NCI-H526 treated with DMSO at 0.1 percent for 48 hours (cell line): ENCODE data around the gene PRPF40B.

Source experiments
- DNase-seq: peaks from one replicate; lab custom pipeline; 2025; lab: John Stamatoyannopoulos, UW

Gene PRPF40B

DNA sequence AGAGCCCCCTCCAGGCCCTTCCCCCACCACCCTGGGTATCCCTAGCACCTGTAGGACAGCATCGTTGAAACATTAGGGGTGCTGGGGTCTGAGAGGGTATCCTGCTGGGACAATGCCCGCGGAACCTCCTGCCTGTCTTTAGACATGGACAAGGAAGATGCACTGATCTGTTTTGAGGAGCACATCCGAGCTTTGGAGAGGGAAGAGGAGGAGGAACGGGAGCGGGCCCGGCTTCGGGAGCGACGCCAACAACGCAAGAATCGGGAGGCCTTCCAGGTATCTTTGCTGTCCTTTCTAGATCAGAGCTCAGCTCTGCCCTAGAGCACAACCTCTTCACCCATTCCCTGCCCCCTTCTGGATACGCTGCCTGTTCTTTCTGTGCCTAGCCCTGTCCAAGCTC lies 13.2 kb downstream of the PRPF40B start:
- no peak for DNase-seq

DNA sequence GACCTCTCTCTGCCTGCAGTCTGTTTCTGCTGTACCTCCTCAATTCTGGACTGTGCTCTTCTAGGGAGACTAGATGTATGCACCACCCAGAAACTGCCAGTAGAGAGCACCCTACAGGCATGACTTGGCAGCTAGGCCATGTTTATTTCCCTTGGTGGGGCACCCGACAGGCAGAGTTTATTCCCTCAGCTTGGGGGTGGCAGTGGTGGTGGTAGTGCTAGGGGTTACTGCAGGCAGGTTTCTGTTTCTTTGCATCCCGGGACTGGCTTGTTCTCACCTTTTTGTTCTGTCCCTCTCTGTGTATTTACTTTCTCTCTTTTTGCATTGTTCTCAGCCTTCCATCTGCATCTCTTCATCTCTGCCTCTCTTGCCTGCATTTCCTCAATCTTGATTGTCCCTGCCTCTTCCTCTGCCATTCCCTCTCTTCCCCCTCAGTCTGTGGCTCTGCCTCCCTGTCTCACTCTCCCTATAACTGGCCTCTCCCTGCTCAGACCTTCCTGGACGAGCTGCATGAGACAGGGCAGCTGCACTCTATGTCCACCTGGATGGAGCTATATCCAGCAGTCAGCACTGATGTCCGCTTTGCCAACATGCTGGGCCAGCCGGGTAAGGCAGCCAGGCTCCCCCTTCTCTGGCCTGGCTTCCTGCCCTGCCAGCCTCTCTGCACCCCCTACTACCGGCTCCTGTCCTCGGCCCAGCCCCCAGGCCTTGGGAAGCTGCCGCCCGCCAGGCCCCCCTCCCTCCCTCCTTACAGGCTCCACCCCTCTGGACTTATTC lies 13.8 kb downstream of the PRPF40B start:
- peak; percentile 13 for DNase-seq

DNA sequence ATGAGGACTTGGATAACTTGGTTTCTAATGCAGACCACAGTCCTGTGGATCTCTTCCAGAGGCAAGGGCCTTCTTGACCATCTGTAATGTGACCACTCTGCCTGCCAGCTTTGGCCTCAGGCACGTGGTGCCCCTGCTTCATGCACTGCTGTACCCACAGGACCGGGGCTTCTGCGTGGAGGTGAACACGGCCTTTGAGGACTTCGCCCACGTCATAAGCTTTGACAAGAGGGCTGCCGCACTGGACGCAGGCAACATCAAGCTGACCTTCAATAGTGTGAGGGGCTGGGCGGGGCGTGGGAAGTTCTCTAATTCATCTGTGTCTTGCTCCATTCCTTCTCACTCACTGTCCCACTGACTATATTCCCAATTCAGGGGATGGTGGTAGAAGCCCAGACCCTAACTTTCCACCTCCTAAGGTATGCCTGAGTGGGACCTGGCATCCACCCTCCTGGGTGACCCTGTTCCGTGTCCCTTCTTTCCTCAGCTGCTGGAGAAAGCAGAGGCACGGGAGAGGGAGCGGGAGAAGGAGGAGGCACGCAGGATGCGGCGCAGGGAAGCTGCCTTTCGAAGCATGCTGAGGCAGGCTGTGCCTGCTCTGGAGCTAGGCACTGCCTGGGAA lies 18.5 kb downstream of the PRPF40B start:
- DNase-seq = no peak

DNA sequence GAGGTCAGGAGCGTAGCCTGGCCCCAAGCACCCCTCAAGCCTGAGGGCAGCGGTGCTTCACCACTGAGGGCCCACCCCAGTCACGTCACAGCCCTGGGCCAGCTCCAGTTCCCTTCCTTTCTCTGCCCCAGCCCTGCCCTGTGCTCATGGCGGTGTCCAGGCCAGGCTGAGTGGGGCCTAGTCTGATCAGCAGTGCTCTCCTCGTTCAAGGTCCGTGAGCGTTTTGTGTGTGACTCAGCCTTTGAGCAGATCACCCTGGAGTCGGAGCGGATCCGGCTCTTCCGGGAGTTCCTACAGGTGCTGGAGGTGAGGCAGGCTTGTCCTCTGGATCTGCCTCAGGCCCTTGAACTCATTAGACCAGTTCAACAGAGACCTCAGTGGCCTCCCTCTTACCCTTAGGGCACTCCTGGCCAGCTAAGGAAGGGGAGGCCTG lies 19.0 kb downstream of the PRPF40B start:
- DNase-seq = no peak

DNA sequence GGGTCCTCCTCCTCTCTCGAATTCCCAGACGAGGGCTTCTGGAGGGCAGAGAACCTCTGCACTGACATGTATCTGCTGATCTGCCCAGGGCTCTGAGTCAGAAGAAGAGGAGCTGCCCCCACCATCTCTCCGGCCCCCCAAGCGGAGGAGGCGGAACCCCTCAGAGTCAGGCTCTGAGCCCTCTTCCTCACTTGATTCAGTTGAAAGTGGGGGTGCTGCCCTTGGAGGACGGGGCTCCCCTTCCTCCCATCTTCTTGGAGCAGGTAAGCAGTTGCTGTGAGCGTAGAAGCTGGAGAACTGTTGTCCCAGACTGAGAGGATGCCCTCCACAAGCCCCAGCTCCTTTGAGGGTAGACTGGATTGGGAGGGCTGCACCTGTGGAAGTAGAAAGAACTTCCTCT lies 19.8 kb downstream of the PRPF40B start:
- no peak for DNase-seq

DNA sequence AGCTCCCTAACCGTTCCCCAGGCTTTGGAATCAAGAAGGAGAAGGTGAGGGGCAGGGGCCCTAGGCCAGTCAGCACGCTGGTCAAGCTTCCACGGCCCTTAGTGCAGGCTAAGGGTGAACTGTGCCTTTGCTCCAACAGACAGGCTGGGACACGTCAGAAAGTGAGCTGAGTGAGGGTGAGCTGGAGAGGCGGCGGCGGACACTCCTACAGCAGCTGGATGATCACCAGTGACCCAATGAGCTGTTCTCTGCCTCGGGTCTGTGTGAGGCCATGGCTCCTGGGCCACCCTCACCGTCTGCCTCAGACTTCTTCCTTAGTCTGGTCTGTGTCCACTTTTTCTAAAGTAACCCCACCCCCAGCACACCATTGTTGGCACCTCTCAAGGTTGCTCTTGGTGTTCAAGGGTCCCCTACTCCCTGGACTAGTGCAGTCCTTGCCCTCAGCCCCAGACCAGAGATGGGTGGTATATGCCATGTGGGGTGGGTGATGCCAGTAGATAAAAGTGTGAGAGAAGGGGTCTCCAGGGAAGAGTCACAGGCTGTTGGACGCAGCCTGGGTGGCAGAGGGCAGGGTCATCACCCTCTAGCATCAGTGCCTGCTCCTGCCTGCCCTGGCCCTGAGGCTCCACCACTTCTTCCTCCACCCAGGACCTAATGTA lies 20.7 kb downstream of the PRPF40B start:
- DNase-seq = no peak

DNA sequence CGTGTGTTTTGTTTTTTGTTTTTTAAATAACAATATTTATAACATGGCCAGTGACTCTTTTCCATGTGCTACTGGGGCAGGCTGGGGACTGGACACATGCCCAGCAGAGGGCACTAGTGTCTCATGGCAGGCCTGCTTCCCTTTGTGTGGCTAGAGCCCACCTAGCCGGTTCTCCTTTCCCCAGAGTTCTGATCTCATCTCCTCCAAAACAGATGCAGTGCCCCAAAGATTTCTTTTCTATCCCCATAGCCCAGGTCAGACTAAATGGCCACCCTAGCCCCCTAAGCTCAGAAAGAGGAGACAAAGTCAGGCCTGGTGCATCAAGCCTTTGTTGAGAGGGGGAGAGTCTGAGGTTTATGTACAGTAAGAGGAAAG lies 21.2 kb downstream of the PRPF40B start:
- peak; percentile 15 for DNase-seq

DNA sequence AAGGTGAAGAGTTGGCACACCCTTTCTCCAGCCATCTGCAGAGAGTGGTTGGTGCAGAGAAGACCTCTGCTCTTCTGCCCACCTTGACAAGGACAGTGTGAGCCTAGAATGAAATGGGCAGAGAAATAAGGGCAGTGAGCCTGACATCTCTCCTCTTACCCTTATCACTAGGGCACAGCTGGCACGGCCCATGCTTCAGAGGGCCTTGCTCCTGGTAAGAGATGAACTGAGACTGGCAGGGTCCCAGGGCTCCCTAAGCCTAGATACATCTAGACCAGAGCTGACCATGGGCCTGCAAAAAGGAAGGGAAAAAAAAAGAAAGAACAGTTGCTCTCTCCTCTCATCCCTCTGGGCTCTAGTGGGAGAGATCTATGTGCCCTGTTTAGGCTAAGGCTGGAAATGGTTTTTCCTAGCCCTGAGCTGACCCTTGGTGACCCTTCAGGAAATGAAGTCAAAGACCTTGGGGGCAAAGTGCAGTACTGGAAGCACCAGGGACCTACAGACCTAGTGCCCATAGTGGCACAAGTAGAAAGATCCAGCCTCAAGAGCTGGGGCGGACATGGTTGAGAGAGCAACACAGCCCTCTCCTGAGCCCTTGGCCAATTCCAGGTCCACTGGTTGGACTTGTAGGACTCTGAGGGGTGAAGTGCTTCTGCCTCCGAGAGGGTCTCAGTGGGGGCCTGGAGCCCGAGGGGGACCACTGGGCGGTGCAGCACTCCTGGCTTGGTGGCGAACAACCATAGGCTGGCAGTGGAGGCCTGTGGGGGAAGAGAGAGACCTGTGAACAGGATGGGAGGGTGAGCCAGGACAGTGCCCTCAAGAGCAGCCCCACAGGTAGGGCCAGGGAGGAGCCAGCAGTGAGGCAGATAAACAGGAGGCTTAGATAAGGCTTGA lies 22.0 kb downstream of the PRPF40B start:
- DNase-seq = no peak

DNA sequence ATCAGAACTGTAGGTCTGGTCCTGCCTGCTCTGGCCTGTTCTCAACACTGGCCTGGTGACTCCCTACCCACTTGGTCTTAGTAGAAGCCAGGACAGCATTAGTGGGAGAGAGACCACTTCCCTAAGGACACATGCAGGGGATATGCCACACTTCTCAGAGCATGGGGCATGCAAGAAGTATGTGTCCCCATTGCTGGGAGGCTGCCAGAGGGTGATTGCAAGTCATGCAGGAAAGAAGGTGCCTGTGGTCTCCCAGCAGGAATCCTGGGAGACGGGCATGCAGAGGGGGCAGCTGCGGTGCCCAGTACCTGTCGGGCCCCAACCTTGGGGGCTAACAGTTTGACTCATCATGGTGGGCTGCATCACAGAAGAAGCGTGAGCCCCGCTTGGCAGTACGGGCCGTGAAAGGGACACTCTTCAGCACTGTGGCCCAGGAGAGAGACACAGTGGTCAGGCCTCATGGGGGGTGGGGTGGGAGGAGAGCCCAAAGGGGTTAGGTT lies 23.0 kb downstream of the PRPF40B start:
- no peak for DNase-seq

DNA sequence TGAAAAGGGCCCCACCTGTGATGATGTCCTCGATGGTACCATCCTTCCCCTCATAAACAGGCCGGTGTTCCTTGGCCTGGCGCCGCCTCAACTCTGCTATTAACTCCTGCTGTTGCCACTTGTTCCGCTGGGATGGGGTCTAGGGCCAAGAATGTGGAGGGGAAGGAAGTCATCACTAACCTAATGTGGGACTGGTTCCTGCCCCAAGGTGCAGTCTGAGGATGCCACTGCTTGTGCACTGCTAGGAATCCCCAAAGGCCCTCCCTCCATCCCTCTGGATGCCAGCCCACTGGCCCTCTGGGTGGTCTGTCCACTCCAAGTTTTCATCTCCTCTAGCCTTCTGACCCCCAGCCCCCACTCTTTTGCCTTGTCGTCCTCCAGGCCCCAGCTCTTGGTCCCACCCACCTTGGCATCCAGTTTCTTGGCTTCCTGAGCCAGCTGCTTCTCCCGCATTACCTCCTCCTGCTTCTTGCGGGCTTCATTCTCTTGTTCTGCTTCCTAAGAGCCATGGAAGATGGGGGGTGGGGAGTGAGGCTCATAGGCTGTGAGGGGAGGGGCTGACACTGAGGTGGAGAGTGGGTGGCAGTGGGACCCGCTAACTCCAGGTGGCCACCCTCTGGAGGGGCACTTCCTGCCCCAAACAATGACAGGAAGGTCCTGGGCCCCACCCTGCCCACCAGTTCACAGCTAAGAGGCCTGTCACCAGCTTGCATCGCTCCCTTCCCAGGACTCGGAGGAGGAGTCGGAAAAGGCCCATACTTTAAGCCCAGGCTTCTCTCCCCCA lies 23.7 kb downstream of the PRPF40B start:
- no peak for DNase-seq

DNA sequence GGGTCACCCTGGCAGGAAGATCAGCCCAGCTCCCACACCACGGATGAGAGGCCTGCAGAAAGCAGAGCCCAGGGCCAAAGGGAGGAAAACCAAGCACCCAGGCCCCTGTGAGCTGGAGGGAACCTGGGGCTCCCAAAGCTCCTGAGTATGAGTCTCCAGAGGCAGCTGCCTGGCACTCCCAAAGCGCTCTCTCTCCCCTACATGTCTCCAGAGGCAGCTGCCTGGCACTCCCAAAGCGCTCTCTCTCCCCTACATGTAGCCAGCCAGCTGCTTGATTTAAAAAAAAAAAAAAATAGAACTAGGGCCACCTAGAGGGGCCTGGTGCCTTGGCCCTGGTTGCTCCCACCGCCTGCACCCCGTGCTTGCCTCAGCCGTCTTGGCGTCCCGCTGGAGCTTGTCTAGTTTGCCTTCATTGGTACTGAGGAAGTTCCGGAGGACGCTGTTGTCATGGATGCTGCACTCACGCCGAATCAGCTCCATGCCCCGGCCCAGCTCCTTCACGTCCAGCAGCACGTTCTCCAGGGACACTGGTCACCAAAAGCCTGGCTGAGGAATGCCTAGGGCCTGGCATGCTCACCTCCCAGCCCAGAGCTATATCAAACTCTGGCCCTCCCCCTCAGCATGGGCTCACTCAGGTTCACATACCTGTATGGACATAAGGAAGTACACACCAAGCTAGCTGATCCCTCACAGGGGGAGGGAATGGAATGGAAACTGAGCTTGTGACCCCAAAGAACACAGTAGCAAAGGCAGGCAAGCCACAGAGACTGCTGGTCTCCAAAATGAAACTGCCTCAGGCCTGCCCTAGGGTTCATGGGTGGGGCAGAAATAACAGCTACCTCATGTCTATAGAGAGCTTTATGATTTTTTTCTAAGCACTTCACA lies 24.7 kb downstream of the PRPF40B start:
- DNase-seq = no peak

DNA sequence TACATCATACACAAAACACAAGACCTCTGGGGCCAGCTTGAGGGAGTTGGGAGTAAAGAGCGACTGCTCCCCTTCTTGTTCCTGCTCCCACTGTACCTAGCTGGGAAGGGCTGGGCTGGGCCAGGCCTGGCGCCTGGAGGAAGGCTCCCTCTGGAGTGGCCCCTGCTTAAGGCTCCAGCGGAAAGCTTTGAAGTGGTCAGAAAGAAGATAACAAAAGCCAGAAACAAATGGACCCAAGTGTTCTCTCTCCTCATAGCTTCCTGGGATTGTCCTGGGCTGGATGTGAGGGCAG lies 25.3 kb downstream of the PRPF40B start:
- DNase-seq = no peak

DNA sequence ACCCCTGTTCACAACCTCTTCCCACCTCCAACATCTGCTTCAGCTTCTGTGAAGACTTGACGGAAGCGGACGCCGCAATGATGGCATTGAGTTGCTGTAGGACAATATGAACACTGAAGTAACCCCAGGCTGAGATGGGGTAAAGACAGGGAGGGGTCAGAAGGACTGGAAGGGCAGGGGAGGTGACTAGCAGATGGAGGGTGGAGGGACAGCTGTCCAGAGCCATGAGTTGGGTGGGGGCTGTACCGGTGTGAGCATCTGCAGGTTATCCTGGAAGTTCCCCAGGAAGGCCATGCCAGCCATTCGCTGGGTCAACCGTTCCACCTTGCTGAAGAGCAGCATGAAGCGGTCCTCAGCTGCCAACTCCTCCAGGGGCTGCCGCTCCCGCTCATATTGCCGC lies 26.1 kb downstream of the PRPF40B start:
- DNase-seq = no peak

DNA sequence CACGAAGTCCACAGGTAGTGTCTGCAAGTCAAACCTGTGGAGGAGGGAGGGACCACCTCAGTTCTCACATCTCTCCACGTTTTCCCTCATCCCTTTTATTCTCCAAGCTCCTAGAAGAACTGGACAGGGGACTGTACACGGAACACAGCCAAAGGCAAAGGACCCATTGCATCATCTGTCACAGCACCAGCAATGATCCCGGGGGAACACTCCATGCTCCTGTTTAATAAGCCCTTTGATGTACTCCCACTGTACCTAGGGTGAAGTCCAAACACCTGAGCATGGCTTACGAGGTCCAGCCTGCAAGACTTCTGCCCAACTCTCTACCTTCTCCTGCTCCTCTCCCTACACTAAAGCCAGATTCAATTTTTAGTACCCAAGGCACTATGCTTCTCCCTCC lies 26.5 kb downstream of the PRPF40B start:
- DNase-seq = no peak

DNA sequence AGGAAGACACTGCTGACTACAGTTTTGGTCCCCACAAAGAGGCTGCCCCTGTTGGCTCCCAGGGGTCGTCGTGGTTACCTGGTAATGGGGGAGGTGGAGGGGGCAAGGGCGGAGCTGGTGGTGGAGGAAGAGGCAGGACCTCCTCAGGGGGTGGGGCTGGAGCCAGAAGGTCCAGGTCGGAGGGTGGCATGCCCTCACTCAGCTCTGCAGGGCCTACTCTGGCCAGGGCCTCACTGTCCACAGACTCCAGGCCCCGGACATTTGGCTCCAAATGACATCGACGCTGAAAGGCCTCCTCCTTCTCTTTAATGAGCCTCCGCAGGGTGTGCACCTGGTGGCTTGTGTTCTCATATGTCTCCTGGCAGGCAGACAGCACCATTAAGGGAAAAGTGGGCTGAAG lies 28.5 kb downstream of the PRPF40B start:
- no peak for DNase-seq

DNA sequence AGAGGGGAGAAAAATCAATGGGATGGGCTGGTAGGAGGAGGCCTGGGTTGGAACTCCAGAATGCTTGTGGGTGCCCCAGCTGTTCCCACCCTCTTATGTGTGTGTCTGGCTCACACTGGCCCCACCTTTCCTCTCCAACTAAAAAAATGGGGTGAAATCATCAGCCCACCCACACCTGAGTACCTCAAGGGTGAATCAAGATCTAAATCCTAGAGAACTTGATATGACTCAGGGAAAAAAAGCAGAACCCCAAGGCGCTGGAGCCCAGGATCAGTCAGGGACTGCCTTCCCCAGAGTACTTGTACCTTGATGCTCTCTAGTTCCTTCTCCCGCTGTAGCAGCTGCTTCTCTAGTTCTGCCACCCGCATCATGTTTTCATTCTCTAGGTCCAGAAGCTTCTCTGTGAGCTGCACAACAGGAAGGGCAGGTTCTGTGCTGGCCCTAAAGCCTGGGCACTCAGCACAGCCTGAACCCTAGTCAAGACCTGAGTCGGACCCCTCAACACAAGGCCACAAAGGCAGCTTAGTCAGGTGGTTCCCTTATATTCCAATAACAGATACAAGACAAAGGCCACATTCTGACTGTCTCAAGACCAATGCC lies 29.7 kb downstream of the PRPF40B start:
- no peak for DNase-seq

DNA sequence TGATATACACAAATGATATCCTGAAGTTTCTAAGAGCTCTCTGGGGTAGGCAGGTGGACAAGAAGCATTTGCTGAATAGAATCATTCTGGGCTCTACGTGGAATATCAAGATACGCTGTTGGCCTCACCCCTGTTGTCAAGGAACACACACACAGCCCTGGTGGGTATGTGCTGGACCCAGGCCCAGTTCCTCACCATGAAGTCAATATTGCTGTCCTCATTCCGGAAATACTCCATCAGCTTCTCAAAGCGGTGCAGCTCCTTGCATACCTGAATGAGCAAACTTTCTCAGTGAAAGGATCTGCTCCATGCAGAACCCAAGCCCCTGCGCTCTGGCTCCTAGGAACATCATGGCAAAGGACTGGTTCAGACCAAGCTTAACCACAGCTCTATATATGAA lies 31.4 kb downstream of the PRPF40B start:
- DNase-seq = no peak

DNA sequence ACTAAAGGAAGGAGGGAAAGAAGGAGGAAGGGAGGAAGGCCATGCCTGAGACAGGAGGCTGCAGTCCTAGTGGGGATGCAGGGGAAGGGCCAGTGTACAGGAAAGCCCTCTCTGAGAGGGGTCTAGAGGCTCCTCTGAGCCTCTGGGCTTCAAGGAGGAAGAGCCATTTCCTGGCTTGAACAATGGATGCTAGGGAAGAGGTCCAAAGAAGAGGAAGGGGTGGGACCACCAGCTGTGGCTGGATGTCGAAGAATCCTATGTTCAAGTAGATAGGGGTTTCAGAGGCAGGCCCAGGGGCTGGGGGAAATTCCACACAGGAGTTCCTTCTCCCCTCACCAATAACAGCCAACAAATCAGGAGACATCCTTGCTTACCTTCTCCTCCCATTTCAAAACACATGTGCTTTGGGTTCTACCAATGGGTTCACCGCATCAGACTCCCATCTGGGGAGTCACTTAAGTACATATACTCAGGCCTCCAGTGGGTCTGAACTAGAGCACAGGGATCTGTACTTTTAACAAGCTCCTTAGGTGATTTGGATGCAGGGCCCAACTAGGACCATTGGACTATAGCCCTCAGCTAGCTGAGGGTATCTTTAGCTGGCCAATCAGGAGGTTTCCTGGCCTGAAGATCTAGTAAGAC lies 32.4 kb downstream of the PRPF40B start:
- DNase-seq = no peak

DNA sequence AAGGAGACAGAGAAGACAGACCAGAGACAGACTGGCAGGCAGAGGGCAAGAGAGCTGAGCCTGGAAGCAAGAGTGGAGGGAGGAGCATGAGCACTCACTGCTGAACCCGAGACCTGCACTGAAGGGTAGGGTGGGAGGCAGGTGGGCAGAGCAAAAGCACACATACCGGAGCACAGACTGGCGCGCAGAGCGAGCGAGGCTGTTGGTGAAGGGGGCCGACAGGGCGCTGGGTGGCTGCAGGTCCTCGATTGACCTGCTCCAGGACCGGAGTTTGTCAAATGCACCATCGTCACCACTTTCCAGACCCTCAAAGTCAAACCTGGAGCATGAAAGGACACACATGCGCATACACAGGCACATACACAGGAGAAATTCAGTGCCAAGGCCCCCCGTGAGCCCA lies 34.9 kb downstream of the PRPF40B start:
- DNase-seq = no peak

DNA sequence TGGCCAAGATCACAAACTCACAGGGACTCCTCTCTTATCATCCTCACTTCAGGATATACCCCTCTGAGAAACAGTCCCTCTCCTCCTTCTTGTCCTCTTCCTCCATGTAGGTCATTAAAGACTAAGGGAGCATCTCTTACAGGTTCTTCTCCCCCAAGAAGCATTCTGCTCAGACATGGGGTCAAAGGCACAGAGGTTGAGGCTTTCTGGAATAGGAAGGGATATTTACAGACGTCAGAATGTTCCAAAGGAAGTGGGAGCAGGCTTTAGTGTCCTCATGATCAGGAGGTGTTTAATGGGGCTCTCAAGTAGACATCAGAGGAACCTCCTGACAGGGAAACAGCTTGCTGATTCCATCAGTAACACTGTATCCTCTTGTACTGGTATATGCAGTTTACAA lies 36.4 kb downstream of the PRPF40B start:
- no peak for DNase-seq
